ENCODE data around the gene INPP4B.

The INPP4B gene

GRCh38 chr4:142846108-142846728, at the start of gene INPP4B:
INPP4B (minus strand) TSS chr4:142846301.
- FAIRE-seq = no peak

GRCh38 chr4:142893012-142893411, 46.9 kb upstream of the INPP4B start:
- FAIRE-seq = no peak

- FAIRE-seq = no peak
These were observed 40.5 kb upstream of the INPP4B start for GRCh38 chr4:142886566-142886965.

GRCh38 chr4:142883040-142883832, 37.1 kb upstream of the INPP4B start:
- FAIRE-seq = no peak

- no peak for FAIRE-seq
These were observed 36.1 kb upstream of the INPP4B start for GRCh38 chr4:142882159-142882558.

GRCh38 chr4:142881331-142881730, 35.2 kb upstream of the INPP4B start:
- no peak for FAIRE-seq

- no peak for FAIRE-seq
These were observed 29.0 kb upstream of the INPP4B start for GRCh38 chr4:142875117-142875516.

- FAIRE-seq = no peak
These were observed 28.6 kb upstream of the INPP4B start for GRCh38 chr4:142874684-142875083.

- FAIRE-seq = no peak
These were observed 20.6 kb upstream of the INPP4B start for GRCh38 chr4:142866685-142867084.

- no peak for FAIRE-seq
These were observed 15.2 kb upstream of the INPP4B start for GRCh38 chr4:142861351-142861750.

- no peak for FAIRE-seq
These were observed 12.9 kb upstream of the INPP4B start for GRCh38 chr4:142858965-142859364.

- no peak for FAIRE-seq
These were observed 12.3 kb upstream of the INPP4B start for GRCh38 chr4:142858446-142858845.

GRCh38 chr4:142856576-142856975, 10.5 kb upstream of the INPP4B start:
- no peak for FAIRE-seq

- no peak for FAIRE-seq
These were observed 4.4 kb upstream of the INPP4B start for GRCh38 chr4:142850478-142850877.

GRCh38 chr4:142846729-142847596, 862 bp upstream of the INPP4B start:
- no peak for FAIRE-seq

GRCh38 chr4:142845293-142846107, 601 bp downstream of the INPP4B start:
- no peak for FAIRE-seq

- FAIRE-seq = no peak
These were observed 1.3 kb downstream of the INPP4B start for GRCh38 chr4:142844782-142845181.

GRCh38 chr4:142840516-142841123, 5.5 kb downstream of the INPP4B start:
- peak; percentile 78 for FAIRE-seq

GRCh38 chr4:142838778-142839177, 7.3 kb downstream of the INPP4B start:
- no peak for FAIRE-seq

GRCh38 chr4:142832022-142832421, 14.1 kb downstream of the INPP4B start:
- no peak for FAIRE-seq

- no peak for FAIRE-seq
These were observed 19.4 kb downstream of the INPP4B start for GRCh38 chr4:142826503-142827241.

Data from TTC549 (cell line).